Amniotic epithelial cell (primary cell): ENCODE data around the gene ATP2B2.

ENCODE experiments used
- DNase-seq: peaks from one replicate; pipeline ENCODE4 v3.0.0-alpha.2; 2010; ENCODE audit warnings: low read depth

The ATP2B2 gene

GRCh38 chr3:10343526-10343925 lies 161.9 kb downstream of the ATP2B2 start:
- no peak for DNase-seq

GRCh38 chr3:10342781-10343180 lies 162.6 kb downstream of the ATP2B2 start:
- no peak for DNase-seq

- no peak for DNase-seq
Measured at GRCh38 chr3:10341901-10342398, 163.4 kb downstream of the ATP2B2 start.

GRCh38 chr3:10340476-10340875 lies 164.9 kb downstream of the ATP2B2 start:
- DNase-seq = no peak

GRCh38 chr3:10340046-10340445 lies 165.3 kb downstream of the ATP2B2 start:
- DNase-seq = no peak

- no peak for DNase-seq
Measured at GRCh38 chr3:10339376-10339955, 165.9 kb downstream of the ATP2B2 start.

GRCh38 chr3:10338591-10339353 lies 166.6 kb downstream of the ATP2B2 start:
- DNase-seq = no peak

- DNase-seq = no peak
Measured at GRCh38 chr3:10338164-10338470, 167.3 kb downstream of the ATP2B2 start.

- no peak for DNase-seq
Measured at GRCh38 chr3:10337323-10338163, 167.8 kb downstream of the ATP2B2 start.

GRCh38 chr3:10336761-10337160 lies 168.6 kb downstream of the ATP2B2 start:
- DNase-seq = no peak

- no peak for DNase-seq
Measured at GRCh38 chr3:10335871-10336622, 169.3 kb downstream of the ATP2B2 start.

- no peak for DNase-seq
Measured at GRCh38 chr3:10335190-10335738, 170.1 kb downstream of the ATP2B2 start.

- peak; percentile 32 for DNase-seq
Measured at GRCh38 chr3:10334459-10334858, 170.9 kb downstream of the ATP2B2 start.

GRCh38 chr3:10334042-10334441 lies 171.3 kb downstream of the ATP2B2 start:
- DNase-seq = no peak

- DNase-seq = no peak
Measured at GRCh38 chr3:10333349-10333650, 172.1 kb downstream of the ATP2B2 start.

- DNase-seq = no peak
Measured at GRCh38 chr3:10332481-10333348, 172.7 kb downstream of the ATP2B2 start.

- no peak for DNase-seq
Measured at GRCh38 chr3:10331320-10331719, 174.1 kb downstream of the ATP2B2 start.

- no peak for DNase-seq
Measured at GRCh38 chr3:10330319-10330718, 175.1 kb downstream of the ATP2B2 start.

GRCh38 chr3:10329495-10330015 lies 175.8 kb downstream of the ATP2B2 start:
- DNase-seq = no peak

GRCh38 chr3:10328460-10329071 lies 176.8 kb downstream of the ATP2B2 start:
- DNase-seq = no peak
